Astrocyte of the spinal cord (primary cell): ENCODE results near the gene MYO16.
A peak's percentile ranks its signal among the peaks of the same experiment; 100 is the strongest.

Source experiments
- DNase-seq: peaks from one replicate; pipeline ENCODE4 v3.0.0; 2011; ENCODE audit warnings: low read depth, low spot score
- H3K4me3 ChIP-seq: 2 replicates; pipeline ENCODE4 v1.5.1; 2011; ENCODE audit warnings: low read depth, mild to moderate bottlenecking, low read length, moderate library complexity
- in situ Hi-C: cut with HindIII; loops from 2 replicates; pipeline ENCODE4 v1.10.0; 2017; ENCODE audit warnings: low sequenced_read_pairs
- TF ChIP-seq, protein P1 (sequence below): IDR thresholded peaks from 2 replicates; pipeline ENCODE4 v1.5.1; 2012; ENCODE audit warnings: low read depth, mild to moderate bottlenecking, low read length, inconsistent platforms

Gene MYO16

DNA sequence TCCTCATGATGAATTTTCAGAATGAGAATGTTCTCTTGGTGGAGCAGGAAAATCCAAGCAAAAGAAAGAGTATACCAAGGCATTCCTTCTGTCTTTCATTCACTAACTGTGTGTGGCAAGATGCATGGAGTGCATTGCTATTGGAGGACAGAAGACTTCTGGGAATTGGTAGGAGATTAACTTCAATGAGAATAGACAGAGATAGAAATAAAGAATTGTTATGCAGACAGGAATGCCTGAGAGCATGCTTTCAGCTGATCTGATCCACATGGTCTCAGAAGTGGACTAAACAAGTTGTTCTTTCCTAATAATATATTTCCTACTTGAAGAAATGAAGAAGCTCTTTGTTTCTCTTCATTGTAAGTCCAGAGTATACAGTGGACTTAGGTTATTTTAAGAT lies 303.6 kb downstream of the MYO16 start:
- no peak overlapping the region for H3K4me3 ChIP-seq
- TF ChIP-seq, protein P1, sequence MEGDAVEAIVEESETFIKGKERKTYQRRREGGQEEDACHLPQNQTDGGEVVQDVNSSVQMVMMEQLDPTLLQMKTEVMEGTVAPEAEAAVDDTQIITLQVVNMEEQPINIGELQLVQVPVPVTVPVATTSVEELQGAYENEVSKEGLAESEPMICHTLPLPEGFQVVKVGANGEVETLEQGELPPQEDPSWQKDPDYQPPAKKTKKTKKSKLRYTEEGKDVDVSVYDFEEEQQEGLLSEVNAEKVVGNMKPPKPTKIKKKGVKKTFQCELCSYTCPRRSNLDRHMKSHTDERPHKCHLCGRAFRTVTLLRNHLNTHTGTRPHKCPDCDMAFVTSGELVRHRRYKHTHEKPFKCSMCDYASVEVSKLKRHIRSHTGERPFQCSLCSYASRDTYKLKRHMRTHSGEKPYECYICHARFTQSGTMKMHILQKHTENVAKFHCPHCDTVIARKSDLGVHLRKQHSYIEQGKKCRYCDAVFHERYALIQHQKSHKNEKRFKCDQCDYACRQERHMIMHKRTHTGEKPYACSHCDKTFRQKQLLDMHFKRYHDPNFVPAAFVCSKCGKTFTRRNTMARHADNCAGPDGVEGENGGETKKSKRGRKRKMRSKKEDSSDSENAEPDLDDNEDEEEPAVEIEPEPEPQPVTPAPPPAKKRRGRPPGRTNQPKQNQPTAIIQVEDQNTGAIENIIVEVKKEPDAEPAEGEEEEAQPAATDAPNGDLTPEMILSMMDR = no peak
- in situ Hi-C loops = no loop called here
- DNase-seq = no peak

GRCh38 chr13:108938155-108938554 lies 308.7 kb downstream of the MYO16 start:
- DNase-seq = no peak
- in situ Hi-C loops = no loop called here
- TF ChIP-seq, protein P1 = no peak
- no peak overlapping the region for H3K4me3 ChIP-seq

DNA sequence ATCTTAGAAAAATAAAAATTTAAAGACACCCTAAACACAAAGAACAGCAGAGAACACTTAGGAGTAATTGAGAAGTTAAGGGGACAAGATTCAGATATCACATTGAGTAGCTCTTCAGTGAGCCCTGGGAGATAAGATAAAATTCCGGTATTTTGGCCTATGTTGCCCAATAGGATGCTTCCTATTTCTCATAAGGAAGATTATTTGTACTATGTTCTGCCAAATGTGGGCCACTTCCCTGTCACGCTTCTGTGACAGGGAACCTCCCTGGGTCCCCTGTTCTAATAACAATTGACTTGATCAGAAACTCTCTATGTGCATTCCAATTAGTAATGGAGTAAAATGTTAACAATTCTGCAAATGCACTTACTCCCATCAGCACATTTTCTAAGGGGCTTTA lies 310.7 kb downstream of the MYO16 start:
- in situ Hi-C loops = no loop called here
- H3K4me3 ChIP-seq = no peak overlapping the region
- no peak for DNase-seq
- TF ChIP-seq, protein P1 = no peak

DNA sequence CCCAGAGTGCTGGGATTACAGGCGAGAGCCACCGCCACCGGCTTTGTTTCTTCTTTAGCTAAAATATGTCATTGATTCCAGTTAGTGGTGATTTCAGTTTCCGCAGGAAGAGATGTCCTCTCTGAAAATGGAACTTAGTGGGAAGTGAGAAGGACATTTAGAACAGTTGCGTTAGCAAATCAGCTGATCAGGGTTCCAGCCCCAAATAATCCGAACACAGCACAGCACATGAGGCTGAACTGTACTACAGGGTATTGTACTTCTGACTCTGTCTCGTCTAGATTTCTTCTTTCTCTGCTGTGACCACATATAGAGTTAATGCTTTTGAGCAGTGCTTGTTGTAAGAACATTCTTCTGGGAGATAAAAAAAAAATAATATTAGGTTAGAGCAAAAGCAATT lies 314.4 kb downstream of the MYO16 start:
- no peak overlapping the region for H3K4me3 ChIP-seq
- DNase-seq = no peak
- in situ Hi-C loops = no loop called here
- TF ChIP-seq, protein P1 = no peak

- H3K4me3 ChIP-seq = no peak overlapping the region
- no peak for DNase-seq
- TF ChIP-seq, protein P1 = no peak
- in situ Hi-C loops = no loop called here
Measured at GRCh38 chr13:108944760-108945159, 315.3 kb downstream of the MYO16 start.

- in situ Hi-C loops = no loop called here
- TF ChIP-seq, protein P1 = no peak
- peak; percentile 54 for DNase-seq
- no peak overlapping the region for H3K4me3 ChIP-seq
Measured at GRCh38 chr13:108947551-108948030, 318.2 kb downstream of the MYO16 start.

DNA sequence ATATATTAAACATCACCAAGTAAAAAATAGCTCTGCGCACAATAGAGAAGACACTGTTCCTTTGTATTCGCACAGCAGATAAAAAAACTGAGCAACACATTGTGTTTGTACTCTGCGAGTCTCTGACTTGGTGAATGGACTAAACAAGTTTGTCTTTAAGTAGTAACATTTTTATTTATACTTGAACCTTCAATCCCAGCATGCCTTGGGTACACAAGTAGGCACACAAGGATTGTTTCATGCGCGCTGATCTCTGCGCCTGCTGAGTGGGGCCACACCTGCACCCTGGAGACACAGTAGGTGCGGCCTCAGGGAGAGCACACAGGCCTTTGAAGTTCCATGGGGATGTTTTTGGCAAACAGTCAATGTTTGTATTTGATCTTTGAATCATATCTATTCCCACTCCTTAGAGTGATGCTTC lies 318.9 kb downstream of the MYO16 start:
- DNase-seq = peak; percentile 51
- TF ChIP-seq, protein P1 = no peak
- H3K4me3 ChIP-seq = no peak overlapping the region
- in situ Hi-C loops = no loop called here
